ENCODE data around the gene NACC2. TPM values are rescaled to one million over a fixed set of nuclear protein-coding genes. Genes with fewer than 3 reads are reported as not detected.

The NACC2 gene
- total RNA-seq, 1 donor from 2014 or later = 3.9 TPM

GRCh38 chr9:136019041-136019680, 75.9 kb downstream of the NACC2 start:
- H3K27me3 Mint-ChIP-seq (ENCODE audit: unreplicated experiment) = peaks cover 14% of the 10 kb centered on the region
- DNase-seq = no peak
- peaks cover 5% of the 10 kb centered on the region for H3K4me1 Mint-ChIP-seq (ENCODE audit: low read depth, unreplicated experiment)
- H3K4me3 Mint-ChIP-seq (ENCODE audit: unreplicated experiment) = no peak overlapping the region
- no peak overlapping the region for H3K27ac Mint-ChIP-seq (ENCODE audit: unreplicated experiment)
- TF ChIP-seq CTCF (IDR thresholded peaks at IDR 0.05; ENCODE audit: partially characterized antibody, unreplicated experiment) = no peak
- H3K9me3 Mint-ChIP-seq (ENCODE audit: unreplicated experiment) = peaks cover 4% of the 10 kb centered on the region
- peaks cover 5% of the 10 kb centered on the region for H3K36me3 Mint-ChIP-seq (ENCODE audit: unreplicated experiment)

GRCh38 chr9:136018257-136019031, 76.6 kb downstream of the NACC2 start:
- no peak for DNase-seq
- Mint-ChIP-seq H3K27ac (ENCODE audit: unreplicated experiment) (no peak overlapping the region), H3K4me3 (ENCODE audit: unreplicated experiment) (no peak overlapping the region), H3K4me1 (ENCODE audit: low read depth, unreplicated experiment) (peaks cover 5% of the 10 kb centered on the region), H3K9me3 (ENCODE audit: unreplicated experiment) (peaks cover 4% of the 10 kb centered on the region), H3K27me3 (ENCODE audit: unreplicated experiment) (peaks cover 14% of the 10 kb centered on the region), H3K36me3 (ENCODE audit: unreplicated experiment) (peaks cover 5% of the 10 kb centered on the region)
- TF ChIP-seq CTCF (IDR thresholded peaks at IDR 0.05; ENCODE audit: partially characterized antibody, unreplicated experiment) = no peak

- DNase-seq = no peak
Observed at GRCh38 chr9:136017289-136018190, 77.5 kb downstream of the NACC2 start.

GRCh38 chr9:136016572-136017288, 78.4 kb downstream of the NACC2 start:
- H3K4me3 Mint-ChIP-seq (ENCODE audit: unreplicated experiment) = no peak overlapping the region
- TF ChIP-seq CTCF (IDR thresholded peaks at IDR 0.05; ENCODE audit: partially characterized antibody, unreplicated experiment) = no peak
- H3K9me3 Mint-ChIP-seq (ENCODE audit: unreplicated experiment) = peaks cover 2% of the 10 kb centered on the region
- H3K36me3 Mint-ChIP-seq (ENCODE audit: unreplicated experiment) = peaks cover 4% of the 10 kb centered on the region
- peaks cover 12% of the 10 kb centered on the region for H3K27me3 Mint-ChIP-seq (ENCODE audit: unreplicated experiment)
- no peak for DNase-seq
- no peak overlapping the region for H3K27ac Mint-ChIP-seq (ENCODE audit: unreplicated experiment)
- peaks cover 7% of the 10 kb centered on the region for H3K4me1 Mint-ChIP-seq (ENCODE audit: low read depth, unreplicated experiment)

More at GRCh38 chr9:136017289-136018190, 77.5 kb downstream of the NACC2 start:
- Mint-ChIP-seq H3K27ac (ENCODE audit: unreplicated experiment) (no peak overlapping the region), H3K4me1 (ENCODE audit: low read depth, unreplicated experiment) (peaks cover 5% of the 10 kb centered on the region), H3K4me3 (ENCODE audit: unreplicated experiment) (no peak overlapping the region), H3K27me3 (ENCODE audit: unreplicated experiment) (peaks cover 13% of the 10 kb centered on the region), H3K9me3 (ENCODE audit: unreplicated experiment) (peaks cover 2% of the 10 kb centered on the region), H3K36me3 (ENCODE audit: unreplicated experiment) (peaks cover 5% of the 10 kb centered on the region)
- TF ChIP-seq CTCF (IDR thresholded peaks at IDR 0.05; ENCODE audit: partially characterized antibody, unreplicated experiment) = peak; percentile 21
